Heart right ventricle (tissue), 16 donors: ENCODE data around the gene OSBPL9. TPM values are rescaled to one million over a fixed set of nuclear protein-coding genes. Genes with fewer than 3 reads are reported as not detected.
"Not testable (repeated sequence)": the region's sequence is repeated elsewhere in the genome, so short reads cannot be mapped to it uniquely, and the experiment has no call there.

ENCODE experiments used
- ATAC-seq, 8 donors: fragments of 200-7000 bp; cut with Tn5 transposase; one replicate each; pipeline ENCODE4 v1.9.1; 2020; ENCODE audit warnings: mild to moderate bottlenecking in 8 of 8, moderate library complexity in 8 of 8, moderate number of reproducible peaks in 1 of 8
- DNase-seq, 2 donors: peaks; one replicate each; pipeline ENCODE4 v3.0.0-alpha.2; 2020
- H3K27ac ChIP-seq, 10 donors: fragments of 200-600 bp; sonication (generic) in 2 of 10; one replicate each; pipeline versions ENCODE4 v1.5.0 to v1.8.0; 2020 to 2022; ENCODE audit warnings: mild to moderate bottlenecking in 3 of 10
- H3K27me3 ChIP-seq, 7 donors: fragments of 200-600 bp; one replicate each; pipeline ENCODE4 v1.8.0; 2021 to 2022; ENCODE audit warnings: mild to moderate bottlenecking in 2 of 7
- H3K36me3 ChIP-seq, 9 donors: fragments of 200-600 bp; sonication (generic) in 1 of 9; one replicate each; pipeline versions ENCODE4 v1.5.0 to v1.8.0; 2020 to 2022; ENCODE audit warnings: mild to moderate bottlenecking in 2 of 9
- H3K4me1 ChIP-seq, 9 donors: fragments of 200-600 bp; sonication (generic) in 1 of 9; one replicate each; pipeline versions ENCODE4 v1.5.0 to v1.8.0; 2020 to 2022; ENCODE audit warnings: mild to moderate bottlenecking in 4 of 9
- H3K4me3 ChIP-seq, 10 donors: fragments of 200-600 bp; sonication (generic) in 2 of 10; one replicate each; pipeline versions ENCODE4 v1.5.0 to v1.8.0; 2020 to 2022; ENCODE audit warnings: mild to moderate bottlenecking in 7 of 10, moderate library complexity in 2 of 10
- H3K9me3 ChIP-seq, 11 donors: fragments of 200-600 bp in 10 of 11; sonication (generic) in 2 of 11; one replicate each; pipeline versions ENCODE4 v1.5.0 to v1.8.0; 2013 to 2022; ENCODE audit warnings: mild to moderate bottlenecking in 2 of 11, control low read depth in 1 of 11, moderate library complexity in 1 of 11
- CTCF ChIP-seq, 9 donors: fragments of 200-600 bp; sonication (generic) in 2 of 9; IDR thresholded peaks; one replicate each; pipeline versions ENCODE4 v1.5.0 to v1.8.0; 2021 to 2022; ENCODE audit warnings: antibody characterized with exemption in 9 of 9, mild to moderate bottlenecking in 5 of 9, moderate library complexity in 1 of 9
- WGBS, 2 donors: extraction: QIAGEN DNeasy Blood & Tissue Kit; methylation state at CpG; one replicate each; pipeline ENCODE4 v1.1.7; 2013; ENCODE audit warnings: inconsistent platforms in 1 of 2; 5-methylcytosine and 5-hydroxymethylcytosine counted together
- intact Hi-C, 10 donors: fragments of 100-400 bp; cut with DNase I; formaldehyde crosslinking; loops; one replicate each; pipeline versions ENCODE4 v1.11.1 to v1.14.2; 2022
- polyA plus RNA-seq, 2 donors: library from polyadenylated mRNA; stranded (reverse); fragments of 200-250 nt; gene quantifications; one replicate each; pipeline ENCODE4 v1.2.3, GENCODE V29; 2013
- total RNA-seq, 10 donors: library from RNA; stranded (reverse); fragmentation: NEBNext Ultra II Directional in 3 of 10; extraction: Animal tissue kit (Norgen Biotek cat#: 25700) in 3 of 10; gene quantifications; one replicate each; pipeline versions ENCODE4 v1.2.1 to v1.2.4, GENCODE V29; 2021 to 2023
- donor health status: Arrhythmogenic right ventricular cardiomyopathy.
- donor health status: ischemic (EF 13 %, LVEDD 7.1; RV severe dilation, severe dysfunction).
- donor health status: healthy with polysubstance abuse.
- donor health status: DM: no; HTN: yes; CAD: no.
- donor health status: DM: no; HTN: no; CAD: no.
- donor health status: ischemic (EF 25% LVEDD 6.9; RV normal size, moderate dysfunction).
- donor health status: ischemic (EF 25% LVEDD 5.7; RV mildly dilated, moderate dysfunction).
- donor health status: healthy.
- donor health status: DM: yes; HTN: yes; CAD: no.
- donor health status: Ischemic cardiomyopathy.
- donor health status: ischemic (EF 35%, LVEDD 5.7; RV mildly dilated, moderate dysfunction).
- donor health status: nonischemic (EF 11% LVEDD 7.7; RV severe dilation, severe dysfunction).
- donor health status: DM: yes; HTN: yes; CAD: no.
- donor health status: PGD.
- donor health status: ischemic (EF 29% LVEDD 5.4; RV normal size, mild dysfunction).
- donor health status: nonischemic (EF 23%, LVEDD 6.1; RV moderate dilation, normal function).

The OSBPL9 gene
- total and polyA plus RNA-seq, 12 donors, result 32.5 to 82.9 (median 55.6) TPM

DNA sequence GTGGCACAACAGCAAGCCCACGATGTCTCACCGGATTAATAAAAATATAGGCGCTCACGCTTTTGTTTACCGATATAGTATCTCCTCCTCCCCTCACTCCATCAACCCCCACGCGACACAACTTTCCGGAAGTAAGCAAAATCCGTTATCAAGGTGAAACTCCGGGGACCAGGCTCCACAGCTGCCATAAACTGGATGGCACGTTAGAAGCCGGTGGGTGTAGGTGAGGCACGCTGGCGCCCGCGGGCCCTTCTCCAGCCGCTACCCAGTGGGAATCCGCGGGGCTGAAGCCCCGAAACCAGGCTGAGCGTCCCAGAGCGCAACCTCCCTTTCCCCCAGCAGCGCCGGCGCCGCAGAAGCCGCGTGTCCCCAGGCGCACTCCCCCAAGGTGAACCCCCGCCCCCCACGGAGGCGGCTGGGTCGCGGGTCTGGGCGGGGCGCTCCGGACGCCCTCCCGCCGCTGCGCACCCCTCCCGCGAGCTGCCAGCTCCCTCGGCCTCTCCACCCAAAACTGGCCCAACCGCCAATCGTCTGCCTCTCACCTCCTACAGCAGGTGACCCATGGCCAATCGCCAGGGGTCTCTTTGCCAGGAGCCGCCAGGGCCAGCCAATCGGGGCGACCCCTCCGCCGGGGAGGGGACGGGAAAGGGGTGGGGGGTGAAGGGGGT lies 112.4 kb downstream of the OSBPL9 start:
- intact Hi-C loops, result loop anchor here in 1 of 10 donors (5.0 kb wide), 1 partner anchor 67 kb away; no protein-coding TSS in a partner anchor
- Histone ChIP-seq H3K27me3 (no peaks in the 10 kb centered on the region), H3K27ac (peak overlapping the region; percentile 11 to 92 (median 88)), H3K4me1 (peaks cover 7 to 72% (median 44%) of the 10 kb centered on the region in 9 donors), H3K9me3 (no peaks in the 10 kb centered on the region), H3K4me3 (peak overlapping the region; percentile 47 to 83 (median 68)), H3K36me3 (no peaks in the 10 kb centered on the region)
- DNase-seq (peak; percentile 90 to 93), ATAC-seq (peak; percentile 94 to 98 (median 96))
- TF ChIP-seq CTCF (IDR thresholded peaks at IDR 0.05), result no peak
- whole genome bisulfite sequencing, 2 donors, result 2 to 4% methylated on average over 48 to 53 of the region's 53 CpGs

DNA sequence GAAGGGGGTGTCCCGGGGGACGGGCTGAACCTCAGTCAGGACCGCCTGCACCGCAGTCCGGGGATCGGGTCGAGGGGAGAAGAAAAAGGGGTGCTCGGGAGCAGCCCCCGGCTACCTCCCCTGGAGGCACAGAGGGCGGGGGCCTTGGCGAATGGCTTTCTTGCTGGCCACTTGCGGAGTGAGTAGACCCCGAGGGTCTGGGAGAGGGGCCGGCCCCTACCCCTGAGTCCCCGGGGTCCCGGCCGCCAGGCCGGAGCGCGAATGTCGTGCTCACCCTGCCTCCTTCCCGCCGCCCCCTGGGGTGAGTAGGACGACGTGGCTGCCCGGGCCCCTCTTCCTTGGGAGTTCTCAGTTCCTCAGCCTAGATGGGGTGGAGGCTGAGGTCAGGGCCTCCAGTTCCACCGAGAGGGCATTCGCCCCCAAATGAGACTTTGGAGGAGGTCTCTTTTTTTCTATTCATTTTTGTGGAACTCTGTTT lies 113.0 kb downstream of the OSBPL9 start:
- 2 to 8% methylated on average over 23 to 28 of the region's 28 CpGs for WGBS, 2 donors
- no peaks in the 10 kb centered on the region for H3K27me3 ChIP-seq
- H3K4me3 ChIP-seq, result peak overlapping the region; percentile 47 to 83 (median 68)
- no peak for TF ChIP-seq CTCF (IDR thresholded peaks at IDR 0.05)
- peaks cover 7 to 77% (median 50%) of the 10 kb centered on the region in 9 donors for H3K4me1 ChIP-seq
- peak overlapping the region; percentile 11 to 92 (median 88) for H3K27ac ChIP-seq
- intact Hi-C loops, result loop anchor here in 1 of 10 donors (5.0 kb wide), 1 partner anchor 68 kb away; no protein-coding TSS in a partner anchor
- ATAC-seq, result peak; percentile 31 to 56 (median 52)
- no peaks in the 10 kb centered on the region for H3K36me3 ChIP-seq
- H3K9me3 ChIP-seq, result no peaks in the 10 kb centered on the region
- DNase-seq, result no peak

DNA sequence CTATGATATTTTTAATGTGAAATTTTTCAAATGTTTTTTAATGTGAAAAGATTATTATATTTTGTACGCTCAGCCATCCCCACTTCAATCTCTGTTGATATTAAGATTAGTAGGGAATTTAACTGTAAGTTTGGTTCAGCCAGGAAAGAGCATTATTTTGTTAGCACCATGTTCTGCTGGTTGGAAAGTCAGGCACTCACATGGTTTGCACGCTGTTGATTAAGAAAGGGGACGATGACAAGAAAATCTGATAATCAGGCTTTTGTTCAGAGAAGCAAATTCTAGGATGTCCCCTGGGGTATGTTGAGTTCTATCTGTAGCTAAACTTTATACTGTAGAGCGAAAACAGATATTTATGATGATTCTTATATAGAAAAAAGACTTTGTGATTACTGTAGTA lies 115.1 kb downstream of the OSBPL9 start:
- H3K27ac ChIP-seq, result peak overlapping the region in 3 of 10 donors; percentile 22 to 71 (median 67)
- DNase-seq (no peak), ATAC-seq (no peak)
- WGBS, 2 donors, result 60 to 66% methylated on average over 4 of the region's 4 CpGs
- no peak for TF ChIP-seq CTCF (IDR thresholded peaks at IDR 0.05)
- intact Hi-C loops, result no loop called here
- no peak overlapping the region for H3K4me3 ChIP-seq
- H3K4me1 ChIP-seq, result peaks cover 7 to 88% (median 70%) of the 10 kb centered on the region in 9 donors
- no peaks in the 10 kb centered on the region for H3K36me3 ChIP-seq
- H3K27me3 ChIP-seq, result no peaks in the 10 kb centered on the region
- no peaks in the 10 kb centered on the region for H3K9me3 ChIP-seq

DNA sequence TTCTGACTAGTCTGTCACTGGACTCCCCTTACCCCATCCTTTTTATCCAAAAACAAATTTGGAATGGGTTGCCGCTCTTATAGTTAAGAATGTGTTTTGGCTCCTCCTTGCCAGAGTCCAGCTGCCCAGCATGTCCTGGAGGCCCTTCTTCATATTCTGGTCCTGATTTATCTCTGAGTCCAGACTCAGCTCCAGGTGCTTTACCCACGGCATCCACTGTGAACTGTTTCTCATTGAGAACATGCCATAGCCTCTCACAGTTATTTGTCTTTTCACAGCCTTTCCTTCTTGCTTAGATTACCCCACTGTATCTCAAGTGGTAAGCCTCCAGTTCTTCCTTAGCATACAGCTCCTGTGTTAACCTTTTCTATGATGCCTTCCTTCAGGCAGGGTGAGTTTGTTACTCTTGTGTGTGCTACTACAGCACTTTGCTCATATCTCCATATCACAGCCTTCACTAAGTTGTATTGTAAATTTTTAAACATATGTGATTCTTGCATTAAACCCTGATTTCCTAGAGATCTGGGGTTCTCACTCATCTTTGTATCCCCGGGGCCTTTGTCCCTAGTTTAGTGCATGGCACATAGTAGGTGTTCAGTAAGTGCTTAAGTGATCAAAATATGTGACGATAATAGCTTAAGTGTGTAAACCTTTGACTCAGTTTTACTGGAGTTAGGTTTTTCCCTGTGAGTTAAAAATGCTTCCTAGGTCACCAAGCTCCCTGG lies 116.0 kb downstream of the OSBPL9 start:
- Histone ChIP-seq H3K36me3 (no peaks in the 10 kb centered on the region), H3K27me3 (no peaks in the 10 kb centered on the region), H3K4me3 (no peak overlapping the region), H3K27ac (peak overlapping the region in 6 of 10 donors; percentile 5 to 71 (median 52)), H3K4me1 (peaks cover 7 to 90% (median 78%) of the 10 kb centered on the region in 9 donors), H3K9me3 (no peaks in the 10 kb centered on the region)
- no peak for DNase-seq
- intact Hi-C loops, result no loop called here
- ATAC-seq, result no peak
- WGBS, 2 donors, result 64 to 74% methylated on average over 4 of the region's 4 CpGs
- TF ChIP-seq CTCF (IDR thresholded peaks at IDR 0.05), result no peak

GRCh38 chr1:51733426-51733774 lies 116.5 kb downstream of the OSBPL9 start:
- H3K36me3 ChIP-seq, H3K27me3 ChIP-seq, DNase-seq, H3K9me3 ChIP-seq, intact Hi-C loops, ATAC-seq, H3K4me3 ChIP-seq: not testable (repeated sequence)
- WGBS, 2 donors, result 58 to 69% methylated on average over 7 of the region's 7 CpGs
- H3K27ac ChIP-seq, result peak overlapping the region in 5 of 10 donors; percentile 4 to 71 (median 62)
- H3K4me1 ChIP-seq, result peaks cover 7 to 95% (median 77%) of the 10 kb centered on the region in 9 donors
